PC-3 (cell line): ENCODE results near the gene ARHGEF28.

ENCODE experiments used
- EZH2 ChIP-seq: fragments of 300-600 bp; sonication (generic); IDR thresholded peaks from one replicate; pipeline ENCODE4 v1.6.1; 2017; ENCODE audit warnings: antibody characterized with exemption, mild to moderate bottlenecking, low read length; ENCODE audit not compliant: unreplicated experiment
- TF ChIP-seq, protein P1 (sequence below): fragments of 300-600 bp; sonication (generic); conservative IDR thresholded peaks from 2 replicates; pipeline ENCODE4 v1.5.1; 2017; ENCODE audit warnings: antibody characterized with exemption, low read depth, mild to moderate bottlenecking, low read length

DNA sequence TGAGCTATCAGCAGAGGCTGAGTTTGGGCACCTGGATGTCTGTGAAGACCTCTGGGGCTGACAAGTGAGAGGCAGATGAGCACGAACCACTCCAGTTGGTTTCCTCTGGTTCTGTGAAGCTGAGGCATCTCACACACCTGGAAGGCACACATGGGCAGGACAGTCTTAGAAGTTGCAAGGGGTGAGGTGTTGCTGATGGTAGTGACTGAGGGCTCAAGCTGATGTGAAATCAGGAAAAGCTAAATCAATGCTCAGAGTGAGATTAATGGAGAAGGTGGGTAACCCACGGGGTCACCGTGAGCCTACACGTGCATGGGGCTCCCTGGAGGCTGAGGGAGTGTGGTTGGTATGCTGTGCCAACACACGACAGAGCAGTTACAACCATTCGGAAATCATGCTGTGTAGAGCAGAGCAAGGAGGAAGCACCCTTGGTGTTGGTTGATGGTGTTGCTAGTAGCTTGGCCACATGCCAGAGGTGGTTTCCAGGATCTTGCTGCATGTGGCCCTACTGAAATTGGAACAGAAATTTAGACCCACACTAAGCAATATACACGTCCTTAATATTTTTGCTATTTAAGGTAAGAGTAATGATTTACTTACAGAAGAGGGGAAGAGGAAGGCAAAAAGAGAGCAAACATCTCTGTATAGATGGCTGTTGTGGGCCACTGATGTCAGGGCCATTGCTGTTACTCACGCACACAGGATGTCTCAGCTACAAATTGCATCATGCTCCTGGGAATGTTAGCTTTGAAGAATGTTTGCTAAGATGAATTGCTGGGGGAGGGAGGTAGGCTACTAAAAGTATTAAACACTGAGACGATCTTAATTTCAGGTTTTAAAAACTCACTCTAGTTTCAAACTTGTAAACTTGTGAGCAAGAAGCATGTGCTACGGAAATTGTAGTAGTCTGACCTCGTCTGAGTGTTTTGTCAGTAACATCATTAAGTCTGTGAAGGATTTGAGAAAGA lies 170.5 kb downstream of the ARHGEF28 start:
- TF ChIP-seq, protein P1, sequence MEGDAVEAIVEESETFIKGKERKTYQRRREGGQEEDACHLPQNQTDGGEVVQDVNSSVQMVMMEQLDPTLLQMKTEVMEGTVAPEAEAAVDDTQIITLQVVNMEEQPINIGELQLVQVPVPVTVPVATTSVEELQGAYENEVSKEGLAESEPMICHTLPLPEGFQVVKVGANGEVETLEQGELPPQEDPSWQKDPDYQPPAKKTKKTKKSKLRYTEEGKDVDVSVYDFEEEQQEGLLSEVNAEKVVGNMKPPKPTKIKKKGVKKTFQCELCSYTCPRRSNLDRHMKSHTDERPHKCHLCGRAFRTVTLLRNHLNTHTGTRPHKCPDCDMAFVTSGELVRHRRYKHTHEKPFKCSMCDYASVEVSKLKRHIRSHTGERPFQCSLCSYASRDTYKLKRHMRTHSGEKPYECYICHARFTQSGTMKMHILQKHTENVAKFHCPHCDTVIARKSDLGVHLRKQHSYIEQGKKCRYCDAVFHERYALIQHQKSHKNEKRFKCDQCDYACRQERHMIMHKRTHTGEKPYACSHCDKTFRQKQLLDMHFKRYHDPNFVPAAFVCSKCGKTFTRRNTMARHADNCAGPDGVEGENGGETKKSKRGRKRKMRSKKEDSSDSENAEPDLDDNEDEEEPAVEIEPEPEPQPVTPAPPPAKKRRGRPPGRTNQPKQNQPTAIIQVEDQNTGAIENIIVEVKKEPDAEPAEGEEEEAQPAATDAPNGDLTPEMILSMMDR: no peak
- no peak for TF ChIP-seq EZH2
